ENCODE data around the gene CPN1.
A peak's percentile ranks its signal among the peaks of the same experiment; 100 is the strongest.
"Not testable (repeated sequence)": the region's sequence is repeated elsewhere in the genome, so short reads cannot be mapped to it uniquely, and the experiment has no call there.

The CPN1 gene

GRCh38 chr10:100020886-100021253 is 60.8 kb downstream of the CPN1 start:
- no peak for DNase-seq

- DNase-seq = no peak
These were observed 61.4 kb downstream of the CPN1 start for GRCh38 chr10:100020142-100020885.

- DNase-seq = no peak
These were observed 61.9 kb downstream of the CPN1 start for GRCh38 chr10:100019787-100020141.

DNA sequence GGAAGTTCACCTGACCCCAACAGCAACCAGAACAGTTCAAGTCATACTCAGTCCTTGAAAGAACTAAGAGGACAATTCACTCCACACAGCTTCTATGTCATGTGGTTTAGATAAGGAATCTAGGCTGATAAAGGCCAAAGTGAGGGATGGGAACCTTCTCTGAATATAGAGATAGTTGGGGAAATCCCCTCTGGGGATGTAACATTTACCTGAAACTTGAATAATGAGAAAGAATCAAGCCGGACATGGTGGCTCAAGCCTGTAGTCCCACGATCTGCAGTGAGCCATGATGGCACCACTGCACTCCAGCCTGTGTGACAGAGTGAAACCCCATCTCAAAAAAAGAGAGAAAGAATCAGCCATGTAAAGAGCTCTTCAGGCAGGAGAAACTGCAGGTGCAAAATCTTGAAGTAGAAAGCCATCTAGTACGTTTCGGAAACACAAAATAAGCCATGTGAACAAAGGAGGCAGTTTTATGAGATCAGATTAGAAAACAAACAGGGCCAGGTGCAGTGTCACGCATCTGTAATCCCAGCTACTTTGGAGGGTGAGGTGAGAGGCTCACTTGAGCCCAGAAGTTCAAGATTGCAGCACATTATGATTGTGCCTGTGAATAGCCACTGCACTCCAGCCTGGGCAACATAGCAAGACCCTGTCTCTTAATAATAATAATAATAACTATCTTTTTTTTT is 67.5 kb downstream of the CPN1 start:
- DNase-seq = no peak

DNA sequence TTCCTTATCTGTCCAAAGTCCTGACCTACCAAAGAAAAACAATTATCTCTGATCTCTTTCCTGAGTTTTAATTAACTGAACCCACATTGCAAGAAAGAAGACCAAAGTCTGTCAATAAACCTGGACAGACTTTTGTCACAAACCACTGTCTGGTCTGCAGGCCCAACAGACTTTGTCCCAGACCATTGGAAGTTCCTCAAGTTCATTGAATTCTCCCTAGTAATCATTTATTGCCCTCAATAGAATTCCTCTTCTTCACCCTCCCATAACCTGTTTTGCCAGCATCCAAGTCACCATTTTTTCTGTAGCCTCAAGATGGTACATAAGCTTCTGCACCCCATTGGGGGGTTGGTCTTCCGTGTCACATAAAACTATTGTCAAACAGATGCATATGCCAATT is 68.0 kb downstream of the CPN1 start:
- no peak for DNase-seq

GRCh38 chr10:100011906-100012305 is 69.8 kb downstream of the CPN1 start:
- not testable (repeated sequence) for DNase-seq

DNA sequence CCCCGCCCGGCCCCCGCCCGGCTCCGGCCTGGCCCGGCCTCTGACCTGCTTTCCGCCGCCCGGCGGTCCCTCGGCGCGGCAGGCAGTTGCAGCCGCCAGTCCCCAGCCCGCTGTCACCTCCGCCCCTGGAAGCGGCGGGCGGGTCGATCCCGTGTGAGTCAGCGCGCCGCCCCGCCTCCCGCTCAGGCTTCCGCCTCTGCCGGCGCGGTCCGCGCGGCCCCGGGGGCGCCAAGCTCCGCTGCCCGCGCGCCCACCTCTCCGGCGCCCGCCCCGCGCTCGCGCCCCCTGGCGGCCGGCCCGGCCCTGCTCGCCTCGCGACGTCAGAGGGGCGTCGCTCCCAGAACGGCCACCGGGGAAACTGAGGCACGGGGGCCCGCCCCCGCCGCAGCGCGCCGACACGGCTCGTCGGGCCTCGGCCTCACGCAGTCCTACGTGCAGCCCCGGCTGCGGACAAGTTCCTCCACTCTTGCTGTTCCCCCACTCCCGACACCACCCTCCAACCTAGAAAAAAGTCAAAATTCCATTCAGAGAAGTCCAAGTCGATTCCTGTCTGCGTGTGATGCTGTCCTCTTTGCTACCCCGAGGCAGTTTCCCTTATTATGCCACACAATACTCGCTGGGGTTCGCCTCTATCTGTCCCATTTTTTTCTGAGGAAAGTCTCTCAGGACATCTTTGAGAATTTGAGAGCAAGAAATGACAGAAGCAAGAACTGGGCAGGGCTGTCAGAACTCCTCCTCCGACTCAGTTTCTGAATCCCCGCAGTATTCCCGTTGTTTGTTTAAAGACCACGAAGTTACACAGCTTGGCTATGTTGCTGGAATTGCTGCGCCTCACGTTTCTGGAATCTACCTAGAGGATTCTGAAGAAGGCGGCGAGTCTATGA is 71.6 kb downstream of the CPN1 start, which contains the start of gene DNMBP:
Gene DNMBP (minus strand): TSS at position 155 of the 884 bp plus-strand sequence. CDS start 37,823 bp downstream, outside the sequence.
- DNase-seq = peak; percentile 91

DNA sequence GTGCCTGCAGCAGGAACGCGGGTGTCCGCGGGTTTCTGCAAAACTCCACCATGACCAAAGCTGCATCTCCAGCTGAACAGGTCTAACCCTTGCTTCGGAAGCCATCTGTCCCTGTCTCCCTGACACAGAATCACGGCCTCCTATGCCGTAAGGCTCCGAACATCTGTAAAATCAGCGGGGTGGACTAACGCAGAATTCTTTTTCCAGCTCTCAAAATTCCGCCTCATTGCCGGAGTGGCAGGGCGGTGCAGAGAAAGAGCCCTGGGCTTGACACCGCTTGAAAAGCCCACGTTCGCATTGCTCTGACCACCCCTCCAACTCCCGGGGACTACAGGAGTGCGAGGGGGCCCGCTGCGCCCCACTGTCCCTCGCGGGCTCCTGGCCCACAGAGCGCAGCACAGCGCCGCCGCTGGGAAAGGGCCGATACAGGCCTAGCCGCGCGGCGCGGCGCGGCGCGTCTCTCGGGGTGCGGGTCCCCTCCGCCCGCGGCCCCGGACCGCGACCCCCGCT is 72.3 kb downstream of the CPN1 start:
- no peak for DNase-seq

DNA sequence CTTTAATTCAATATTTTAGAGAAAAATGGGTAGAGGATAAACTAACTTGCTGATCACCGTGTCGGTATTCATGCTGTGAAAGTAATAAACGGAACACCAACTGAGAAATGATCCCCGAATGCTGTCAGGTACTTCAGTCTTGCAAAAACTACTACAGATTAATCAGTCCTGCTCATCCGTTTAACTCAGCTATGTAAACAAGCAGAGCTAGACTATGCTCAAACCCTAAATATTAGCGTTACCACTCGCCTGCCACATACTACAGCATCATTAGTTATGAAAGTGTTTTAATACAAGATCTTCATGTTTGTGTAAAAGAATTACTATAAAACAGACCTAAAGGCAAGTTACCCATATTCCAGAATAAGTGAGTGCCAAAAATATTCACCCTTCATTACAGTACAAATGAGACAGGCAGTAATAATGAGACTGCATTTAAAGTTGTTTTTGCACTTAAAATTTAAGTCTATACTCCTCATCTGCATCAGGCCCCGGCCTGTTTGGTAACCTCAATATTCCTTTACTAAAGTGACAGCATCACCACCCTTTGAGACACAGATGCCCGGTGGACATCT is 72.9 kb downstream of the CPN1 start:
- DNase-seq = no peak

GRCh38 chr10:100008142-100008522 is 73.5 kb downstream of the CPN1 start:
- DNase-seq = no peak

GRCh38 chr10:100007231-100008141 is 74.2 kb downstream of the CPN1 start:
- no peak for DNase-seq

DNA sequence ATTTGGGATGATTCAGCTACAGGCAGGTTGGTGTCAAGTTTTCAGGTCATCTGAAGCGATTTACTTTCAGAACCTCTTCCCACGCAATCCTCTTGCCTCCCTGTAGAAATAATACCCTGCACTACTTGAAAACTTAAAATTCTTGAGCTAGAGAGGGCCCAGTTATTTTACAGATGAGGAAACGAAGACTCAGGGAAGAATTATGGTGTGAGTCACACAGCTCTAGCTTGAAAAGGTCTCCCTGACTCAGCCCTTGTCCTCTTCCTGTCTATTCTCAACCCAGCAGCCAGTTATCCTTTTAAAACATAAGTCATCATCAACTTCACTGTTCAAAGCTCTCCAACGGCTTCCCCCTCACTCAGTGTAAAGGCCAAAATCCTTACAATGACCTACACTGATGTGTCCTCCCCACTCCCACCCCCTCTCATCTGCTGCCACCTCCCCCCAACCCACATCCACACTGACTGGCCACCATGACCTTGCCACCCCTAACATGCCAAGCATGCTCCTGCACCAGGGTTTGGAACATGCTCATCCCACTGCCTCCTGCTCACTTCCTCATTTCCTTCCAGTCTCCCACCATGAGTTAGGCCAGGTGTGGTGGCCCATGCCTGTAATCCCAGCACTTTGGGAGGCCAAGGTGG is 75.3 kb downstream of the CPN1 start:
- no peak for DNase-seq

GRCh38 chr10:100004805-100005510 is 76.7 kb downstream of the CPN1 start:
- no peak for DNase-seq

- DNase-seq = no peak
These were observed 81.5 kb downstream of the CPN1 start for GRCh38 chr10:100000109-100000644.

DNA sequence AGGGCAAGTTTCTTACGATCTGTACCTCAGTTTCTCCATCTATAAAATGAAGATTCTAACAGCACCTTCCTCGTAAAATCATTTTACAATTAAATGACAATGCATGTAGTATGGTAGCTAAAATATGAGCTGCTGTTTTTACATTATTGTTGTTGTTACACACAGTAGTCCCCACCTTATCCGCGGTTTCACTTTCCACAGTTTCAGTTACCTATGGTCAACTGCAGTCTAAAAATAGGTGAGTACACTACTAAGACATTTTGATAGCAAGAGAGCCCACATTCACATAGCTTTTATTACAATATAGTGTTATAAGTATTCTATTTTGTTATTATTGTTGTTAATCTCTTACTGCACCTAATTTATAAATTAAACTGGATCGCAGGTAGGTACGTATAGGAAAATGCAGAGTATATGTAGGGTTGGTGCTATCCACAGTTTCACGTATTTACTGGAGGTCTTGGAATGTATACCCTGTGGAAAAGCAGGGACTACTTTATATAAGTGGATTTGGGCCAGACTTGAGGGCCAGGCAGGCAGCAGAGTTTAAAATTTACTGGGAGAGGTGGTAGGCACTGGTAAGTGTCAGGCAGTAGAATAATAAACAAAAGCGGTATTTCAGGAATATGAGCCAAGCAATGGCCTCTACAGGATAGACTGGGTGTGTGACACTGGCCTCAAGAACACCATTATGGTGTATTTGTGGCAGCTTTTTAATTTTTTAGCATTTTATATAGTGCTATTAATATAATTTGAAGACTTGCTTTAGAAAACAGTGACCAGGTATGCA is 82.2 kb downstream of the CPN1 start:
- DNase-seq = no peak

- DNase-seq = no peak
These were observed 82.8 kb downstream of the CPN1 start for GRCh38 chr10:99998889-99999288.

- DNase-seq = no peak
These were observed 84.7 kb downstream of the CPN1 start for GRCh38 chr10:99996671-99997648.

GRCh38 chr10:99995713-99996112 is 86.0 kb downstream of the CPN1 start:
- DNase-seq = no peak

Measured in femur (tissue), 1 donor.